GM21367 (cell line): ENCODE measurements around the gene ARMC12.
A peak's percentile ranks its signal among the peaks of the same experiment; 100 is the strongest.

Experiments
- ATAC-seq: cut with Tn5 transposase; IDR thresholded peaks from one replicate; pipeline ENCODE4 v1.9.1; 2021; ENCODE audit not compliant: unreplicated experiment

Gene ARMC12

DNA sequence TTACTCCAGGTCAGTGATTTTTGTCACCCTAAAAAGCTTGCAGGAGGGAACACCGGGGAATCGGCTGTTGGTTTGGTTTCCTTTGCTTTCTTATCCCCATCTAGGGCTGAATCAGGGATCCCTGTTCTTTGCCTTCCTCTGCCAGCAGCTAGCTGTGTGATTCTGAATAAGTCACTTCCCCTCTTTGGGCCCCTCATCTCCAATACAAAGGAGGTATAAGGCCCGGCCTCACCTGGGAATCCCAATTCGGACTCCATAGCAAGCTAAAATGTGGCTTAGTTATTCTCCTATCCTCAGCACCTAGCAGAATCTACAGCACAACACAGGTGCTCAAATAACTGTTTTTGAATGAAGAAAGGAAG is 18.5 kb upstream of the ARMC12 start:
- ATAC-seq = no peak

DNA sequence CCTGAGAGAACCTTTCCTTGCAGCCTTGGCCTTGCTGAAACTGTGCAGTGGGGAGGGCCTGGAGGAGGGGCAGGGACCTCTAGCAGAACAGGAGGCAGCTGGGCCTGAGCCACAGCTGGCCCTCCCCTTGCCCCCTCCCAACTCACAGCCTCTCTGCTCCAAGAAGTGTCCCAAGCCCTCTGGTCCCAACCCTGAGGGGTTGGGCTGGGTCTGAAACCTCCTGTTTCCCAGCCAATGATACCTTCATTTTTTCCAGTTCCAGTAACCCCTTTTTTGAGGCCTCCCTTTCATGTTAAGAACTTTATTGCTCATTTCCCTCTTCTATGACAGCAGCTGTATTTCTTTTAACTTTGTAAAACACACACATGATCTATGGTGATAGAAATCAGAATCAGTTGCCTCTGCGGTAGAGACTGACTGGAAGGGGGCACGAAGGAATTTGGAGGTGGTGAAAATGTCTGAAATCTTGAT is 17.9 kb upstream of the ARMC12 start:
- no peak for ATAC-seq

DNA sequence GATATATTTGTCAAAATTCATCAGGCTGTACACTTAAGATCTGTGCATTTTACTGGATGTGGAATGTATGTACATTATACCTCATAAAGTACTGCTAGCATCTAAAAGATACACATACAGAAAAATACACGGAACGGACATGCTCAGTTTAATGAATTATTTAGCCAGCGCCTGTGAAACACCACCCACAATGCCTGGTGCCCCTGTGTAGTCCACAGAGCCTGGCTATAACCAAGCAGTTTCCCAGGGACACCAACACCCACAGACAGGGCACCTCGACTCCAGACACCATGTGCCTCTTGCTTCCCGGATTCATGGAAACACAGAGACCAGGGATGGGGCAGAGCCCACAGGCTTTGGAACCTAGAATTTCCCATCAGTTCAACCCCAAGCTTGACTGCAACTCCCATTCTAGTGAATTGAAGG is 17.4 kb upstream of the ARMC12 start:
- no peak for ATAC-seq

DNA sequence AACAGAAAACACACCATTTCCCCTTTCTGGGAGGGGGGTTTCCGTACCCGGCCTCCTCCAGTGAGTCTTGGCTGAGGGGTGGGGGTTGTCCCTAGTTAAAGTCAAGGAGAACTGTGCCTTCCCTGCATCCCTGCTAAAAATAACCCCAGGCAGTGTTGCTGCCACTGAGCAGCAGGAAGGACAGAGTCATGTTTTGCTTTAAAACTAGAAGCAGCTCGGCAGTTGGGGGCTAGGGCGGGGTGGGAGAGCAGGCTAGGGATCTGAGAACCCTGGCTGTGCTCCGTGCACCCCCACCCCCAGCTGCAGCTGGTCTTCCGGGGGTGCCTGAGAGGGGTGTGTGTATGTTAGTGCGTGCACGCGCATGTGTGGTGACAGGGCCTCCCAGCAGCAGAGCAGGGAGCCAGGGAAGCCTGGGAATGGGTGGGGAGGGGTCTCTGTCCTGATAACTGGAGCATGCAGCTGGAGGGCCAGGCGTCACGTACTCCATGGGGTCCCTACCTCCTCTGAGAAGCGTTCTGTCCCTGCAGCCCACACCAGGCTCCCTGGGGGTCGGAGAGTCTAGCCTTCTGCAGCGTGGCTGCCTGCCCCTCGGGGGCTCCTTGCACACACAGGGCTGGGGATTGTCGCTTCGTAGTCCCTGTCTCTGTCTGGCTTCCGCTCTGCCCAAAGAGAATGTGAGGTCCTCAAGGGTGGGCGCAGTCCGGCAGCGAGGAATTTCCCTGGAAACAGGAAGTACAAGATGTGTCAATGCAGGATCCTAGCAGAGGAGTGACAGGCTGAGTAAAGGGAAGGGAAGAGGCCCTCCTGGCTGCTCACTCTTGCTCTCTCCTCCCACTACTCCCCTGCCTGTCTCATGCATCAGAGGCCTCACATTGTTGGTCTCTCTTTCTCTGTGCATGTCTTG is 16.8 kb upstream of the ARMC12 start:
- no peak for ATAC-seq

DNA sequence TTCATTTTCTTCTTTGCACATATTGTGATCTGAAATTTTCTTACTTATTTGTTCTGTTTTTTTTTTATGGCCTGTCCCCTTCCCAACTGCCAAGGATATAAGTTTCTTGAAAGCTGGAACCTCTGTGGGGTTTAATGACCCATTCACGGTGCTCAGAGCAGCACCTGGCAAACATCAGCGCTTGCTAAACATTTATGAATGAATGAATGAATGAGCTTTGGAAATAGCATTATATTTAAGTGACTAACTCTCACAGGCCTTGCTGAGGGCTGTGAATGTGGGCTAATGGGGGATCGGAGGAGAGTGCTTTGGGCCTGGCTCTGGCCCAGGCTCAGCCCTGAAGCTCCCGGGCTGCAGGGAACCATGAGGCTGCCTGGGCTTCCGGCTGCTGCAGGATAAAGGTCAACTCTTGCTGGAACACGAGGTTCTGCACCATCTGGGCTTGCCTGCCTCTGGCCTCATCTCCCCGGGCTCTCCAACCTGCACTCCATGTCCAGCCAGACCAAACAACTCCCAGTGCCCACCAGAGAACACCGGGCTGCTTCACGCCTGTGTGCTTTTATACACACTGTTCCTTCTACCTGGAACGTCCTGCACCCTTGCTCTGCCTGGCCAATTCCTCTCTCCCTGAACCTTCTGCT is 14.6 kb upstream of the ARMC12 start:
- ATAC-seq = no peak

DNA sequence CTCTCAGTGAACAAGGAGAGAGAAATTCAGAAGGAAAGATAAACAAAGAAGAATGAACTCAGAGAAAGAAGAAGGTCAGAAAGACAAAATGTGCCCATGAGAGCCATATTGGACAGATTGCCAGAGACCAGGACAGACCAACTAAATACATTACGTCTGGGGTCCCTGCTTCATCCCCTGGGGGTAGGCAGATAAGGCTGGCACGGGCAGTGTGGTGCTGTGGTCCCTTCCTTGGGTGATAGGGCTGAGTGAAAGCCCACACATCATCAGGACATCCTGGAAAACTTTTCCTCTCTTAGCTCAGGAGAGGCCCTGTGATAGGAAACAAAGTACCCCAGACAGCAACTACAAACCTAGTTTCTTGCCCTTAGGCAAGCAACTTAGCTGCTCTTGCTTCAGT is 13.2 kb upstream of the ARMC12 start:
- no peak for ATAC-seq

DNA sequence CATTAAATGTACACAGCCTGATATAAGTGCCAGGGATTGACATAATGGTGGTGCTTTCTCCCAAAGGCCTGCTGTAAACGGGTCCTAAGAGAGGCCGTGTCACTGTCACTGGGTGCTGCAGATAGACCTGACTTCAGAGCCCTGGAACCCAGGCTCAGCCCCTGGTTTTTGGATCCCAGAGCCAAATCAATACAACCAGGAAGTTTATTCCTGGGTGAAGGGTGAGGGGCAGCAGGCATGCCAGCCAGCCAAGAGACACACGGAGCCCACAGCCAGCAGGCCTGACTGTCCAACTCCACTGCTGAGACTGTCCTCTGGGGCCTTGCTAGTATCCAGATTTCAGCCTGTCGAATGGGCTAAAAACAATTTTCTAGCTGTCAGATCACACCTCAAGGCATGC is 12.8 kb upstream of the ARMC12 start:
- no peak for ATAC-seq

DNA sequence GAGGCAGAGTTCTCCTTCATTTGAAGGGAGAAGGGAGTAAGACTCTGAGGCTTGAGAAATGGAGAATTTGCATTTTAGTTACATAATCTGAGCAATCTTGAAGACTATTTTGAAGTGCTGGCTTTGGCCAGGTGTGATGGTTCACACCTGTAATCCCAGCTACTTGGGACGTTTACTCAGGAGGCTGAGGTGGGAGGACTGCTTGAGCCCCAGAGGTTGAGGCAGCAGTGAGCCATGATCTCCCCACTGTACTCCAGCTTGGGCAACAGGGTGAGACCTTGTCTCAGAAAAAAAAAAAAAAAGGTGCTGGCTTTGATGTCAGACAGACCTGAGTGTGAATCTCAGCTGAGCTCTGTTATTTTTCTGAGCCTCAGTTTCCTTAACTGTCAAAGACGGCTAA is 12.4 kb upstream of the ARMC12 start:
- no peak for ATAC-seq

DNA sequence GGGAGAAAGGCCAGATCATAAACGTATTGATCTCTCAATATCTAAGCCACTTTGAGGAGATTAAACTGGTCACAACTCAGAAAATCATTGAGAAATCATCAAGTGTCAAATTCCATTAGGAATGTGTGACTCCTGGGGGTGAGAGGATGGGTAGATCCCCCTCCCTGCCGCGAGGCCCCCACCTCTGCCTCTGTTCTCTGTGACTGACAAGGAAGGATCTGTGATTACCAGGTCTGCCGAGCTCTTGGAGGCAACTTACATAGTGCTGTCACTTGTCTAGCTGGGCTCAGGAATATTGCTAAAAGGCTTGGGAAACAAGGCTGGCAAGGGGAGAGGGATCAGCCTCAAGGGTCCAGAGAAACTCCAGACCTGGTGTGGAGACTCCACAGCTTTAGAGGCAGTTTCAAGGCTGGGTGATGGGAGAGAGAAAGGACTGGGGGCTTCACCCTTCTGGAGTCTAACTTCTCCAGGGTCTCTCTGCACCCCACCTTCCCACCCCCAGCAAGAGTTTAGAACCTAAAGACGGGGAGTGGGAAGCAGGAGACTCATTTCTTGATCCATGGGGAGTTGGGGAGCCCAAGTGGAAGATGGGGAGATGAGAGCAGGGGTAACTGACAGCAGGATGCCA is 11.6 kb upstream of the ARMC12 start:
- no peak for ATAC-seq

DNA sequence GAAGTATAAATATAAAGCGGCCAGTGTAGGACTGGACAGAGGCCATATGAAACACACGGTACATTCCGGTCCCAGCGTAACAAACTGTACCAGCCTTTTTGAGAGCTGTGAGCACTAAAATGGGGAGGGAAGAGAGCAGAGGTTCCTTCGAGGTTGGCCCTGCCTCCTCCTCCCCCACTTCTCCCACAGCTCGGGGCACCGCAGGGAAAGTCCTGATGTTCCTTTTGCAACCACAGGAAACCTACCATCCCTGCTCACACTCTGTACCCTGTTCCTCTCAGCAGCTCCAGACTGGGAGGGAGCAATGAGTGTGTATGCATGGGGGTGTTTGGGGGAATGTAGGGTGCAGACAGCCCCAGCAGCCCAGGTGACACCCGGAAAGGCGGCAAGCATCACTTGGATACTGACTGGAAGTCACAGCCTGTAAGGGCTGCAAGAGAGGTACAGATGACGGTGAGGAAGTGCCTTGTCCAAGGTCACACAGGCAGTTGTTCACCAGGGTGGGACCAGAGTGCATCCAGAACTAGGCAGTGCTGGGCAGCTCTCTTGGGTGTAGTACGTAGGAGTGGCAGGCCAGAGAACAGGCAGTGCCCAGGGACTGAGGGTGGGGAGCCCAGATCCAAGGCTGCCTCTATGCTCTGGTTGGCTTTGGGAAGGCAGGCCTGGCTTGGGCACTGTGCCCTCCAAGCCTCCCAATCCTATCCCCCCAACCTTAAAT is 11.0 kb upstream of the ARMC12 start:
- no peak for ATAC-seq

DNA sequence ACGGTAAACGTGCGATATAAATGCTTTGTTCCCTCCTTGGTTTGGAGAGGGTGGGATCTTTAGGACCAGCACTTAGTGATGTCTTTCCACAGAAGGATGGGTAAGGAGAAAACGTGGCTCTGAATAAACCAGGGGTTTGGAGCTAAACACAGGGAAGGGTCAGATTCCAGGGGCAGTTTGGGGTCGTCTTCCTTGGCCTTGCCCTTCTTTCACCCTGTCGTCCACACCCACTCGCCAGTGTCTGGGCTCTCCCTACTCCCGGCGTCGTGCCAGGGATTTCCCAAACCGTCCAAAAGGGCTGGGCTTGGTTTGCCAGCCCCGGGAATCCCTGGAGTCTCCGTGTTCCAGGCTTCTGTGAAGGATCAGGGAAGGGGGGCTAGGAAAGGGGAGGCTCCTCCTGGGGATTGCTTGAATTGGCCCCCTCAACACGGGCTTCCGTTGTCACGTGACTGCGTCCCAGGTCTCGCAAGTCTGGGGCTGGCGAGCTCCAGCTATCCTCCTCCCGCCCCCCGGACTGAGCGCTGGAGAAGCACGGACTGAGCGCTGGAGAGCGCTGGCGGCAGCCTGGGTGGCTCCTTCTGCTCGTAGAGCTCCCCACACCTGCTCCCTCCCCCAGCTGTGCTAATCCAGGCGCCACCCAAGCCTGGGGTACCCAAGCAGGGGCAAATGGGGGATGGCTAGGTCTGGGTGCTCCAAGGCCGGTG is 9.4 kb upstream of the ARMC12 start:
- ATAC-seq = no peak

DNA sequence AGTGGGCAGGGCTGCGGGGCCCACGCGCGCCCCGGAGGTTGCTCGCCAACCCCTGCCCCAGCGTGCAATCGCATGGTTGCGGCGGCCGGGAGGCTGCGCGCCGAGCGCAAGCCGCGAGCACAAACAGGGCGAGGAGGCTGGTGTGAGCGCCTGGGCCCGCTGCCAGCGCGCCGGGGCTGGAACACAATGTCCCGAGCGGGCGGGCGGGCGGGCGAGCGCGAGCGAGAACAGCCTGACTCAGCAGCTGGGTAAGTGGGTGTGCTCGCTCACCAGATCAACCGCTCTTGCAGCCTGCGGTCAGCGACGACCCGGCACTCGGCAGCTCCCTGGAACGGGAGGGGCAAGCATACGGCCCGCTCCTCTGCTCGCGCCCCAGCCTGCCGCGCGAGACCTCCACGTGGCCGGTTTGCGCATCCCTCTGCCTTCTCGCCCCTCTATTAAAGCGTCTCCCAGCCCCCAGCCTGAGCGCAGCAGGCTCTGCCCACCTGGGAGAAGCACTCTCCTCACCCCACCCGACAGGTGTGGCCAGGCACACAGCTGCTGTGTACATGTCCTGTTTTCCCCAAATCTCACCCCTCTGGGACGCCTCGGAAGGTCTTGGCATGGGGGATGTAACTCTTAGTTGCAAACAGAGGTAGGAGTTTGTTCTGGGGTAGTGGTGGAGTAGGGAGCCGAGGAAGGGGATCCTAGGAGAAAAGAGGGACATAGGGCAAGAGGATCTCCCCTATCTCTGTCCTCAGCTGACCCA is 8.7 kb upstream of the ARMC12 start:
- ATAC-seq = peak; percentile 40

DNA sequence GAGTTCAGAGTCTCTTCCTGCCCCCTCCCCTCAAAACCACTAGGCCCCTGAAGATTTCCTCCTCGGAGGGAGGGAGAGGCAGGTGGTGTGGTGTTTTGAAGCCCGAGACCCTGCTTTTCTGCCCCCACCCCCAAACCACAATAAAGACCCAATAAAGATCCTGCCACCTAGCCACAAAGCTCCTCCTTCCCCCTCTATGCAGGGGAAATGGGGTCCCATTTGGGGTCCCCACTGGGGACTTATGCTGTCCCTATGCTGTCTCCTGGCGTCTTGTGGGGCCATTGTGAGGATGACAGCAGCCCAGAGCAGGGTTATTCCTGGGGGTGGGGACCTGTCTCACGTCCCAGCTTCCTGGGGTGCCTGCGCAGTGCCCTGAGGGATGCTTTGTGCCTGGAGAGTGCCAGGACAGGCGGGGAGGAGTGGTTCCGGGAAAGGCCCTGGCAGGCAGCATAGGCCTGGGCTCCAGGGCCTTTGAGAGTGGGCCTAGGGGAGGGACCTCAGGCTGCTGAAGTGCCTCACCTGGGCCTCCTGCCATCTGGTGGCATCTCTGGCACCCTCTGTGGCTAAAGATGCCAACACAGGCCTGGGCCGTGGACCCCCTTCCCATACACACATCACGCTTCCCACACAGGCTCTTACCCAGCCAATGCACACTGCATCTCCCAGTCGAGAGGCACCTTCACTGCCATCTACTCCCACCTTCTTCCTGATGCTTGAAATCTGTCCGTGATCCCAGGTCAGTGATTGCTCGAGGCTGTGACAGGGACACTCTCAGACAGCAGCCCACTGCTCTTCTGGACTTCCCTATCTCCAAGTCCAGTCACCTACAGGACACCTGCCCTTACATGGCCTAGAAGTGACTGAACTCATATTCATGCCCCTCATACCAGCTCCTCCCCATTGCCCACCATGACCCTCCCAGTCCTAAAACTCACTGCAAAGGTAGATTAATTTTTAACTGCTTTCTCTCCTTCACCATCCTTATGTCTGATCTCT is 7.9 kb upstream of the ARMC12 start:
- ATAC-seq = no peak

DNA sequence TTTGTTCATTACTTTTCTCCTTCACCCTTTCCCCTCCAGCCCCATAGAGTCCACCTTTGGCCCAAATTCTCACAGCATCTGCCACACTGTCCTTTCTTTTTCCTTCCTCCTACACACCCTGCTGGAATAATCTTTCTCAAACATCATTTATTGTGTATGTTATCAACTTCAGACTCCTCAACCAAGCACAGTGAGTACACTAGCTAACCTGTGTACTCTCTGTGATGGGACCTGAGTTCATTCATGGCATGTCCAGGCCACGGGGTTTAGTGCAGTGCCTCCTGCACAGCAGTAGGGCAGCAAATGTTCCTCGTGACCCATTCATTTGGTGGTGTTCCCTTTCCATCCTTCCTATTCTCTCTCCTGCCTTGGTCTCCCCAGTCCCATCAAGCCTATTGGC is 7.1 kb upstream of the ARMC12 start:
- no peak for ATAC-seq

DNA sequence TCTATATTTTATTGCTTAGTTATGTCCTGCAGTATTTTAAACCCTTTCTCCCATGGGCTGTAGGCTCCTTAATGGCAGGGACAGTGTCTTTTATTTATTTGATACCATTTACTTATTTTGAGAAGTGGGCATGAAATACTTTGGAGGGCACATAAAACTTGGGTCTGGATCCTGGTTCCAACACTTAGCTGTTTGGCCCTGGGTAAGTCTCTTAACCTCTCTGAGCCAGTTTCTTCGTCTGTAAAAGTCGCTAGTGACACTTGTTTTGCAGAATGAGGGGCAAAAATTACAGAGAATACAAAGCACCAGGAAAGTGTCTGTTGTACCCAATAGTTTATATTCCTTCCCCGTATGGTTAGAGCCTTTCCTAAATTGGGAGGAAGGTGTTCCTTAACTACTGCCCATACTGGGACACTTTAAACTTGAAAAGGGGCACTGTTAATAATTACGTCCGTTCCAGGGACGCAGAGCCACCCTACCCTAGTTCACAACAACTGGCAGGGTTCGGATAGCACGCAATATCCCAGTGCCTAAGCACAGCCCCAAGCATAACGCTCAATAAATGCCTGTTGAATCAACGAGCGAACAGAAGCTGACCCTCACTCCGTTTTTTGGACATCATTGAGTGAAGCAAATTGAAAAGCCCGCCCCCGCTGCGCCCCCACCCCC is 6.0 kb upstream of the ARMC12 start:
- no peak for ATAC-seq

DNA sequence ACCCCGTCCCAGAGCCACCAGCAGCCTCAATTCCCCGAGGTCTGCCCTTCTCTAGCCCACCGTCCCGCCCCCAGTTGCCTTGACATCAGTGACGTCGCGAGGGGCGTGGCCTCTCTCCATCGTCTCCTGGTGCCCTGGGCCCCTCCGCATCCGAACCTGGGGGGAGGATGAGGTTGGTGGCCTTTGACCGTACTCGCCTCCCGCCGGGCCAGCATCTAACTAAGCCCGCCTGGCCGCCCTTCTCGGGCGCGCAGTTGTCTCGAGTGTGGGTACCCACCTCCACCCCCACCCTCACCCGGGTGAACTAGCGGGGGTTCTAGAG is 5.5 kb upstream of the ARMC12 start:
- ATAC-seq = peak; percentile 24

DNA sequence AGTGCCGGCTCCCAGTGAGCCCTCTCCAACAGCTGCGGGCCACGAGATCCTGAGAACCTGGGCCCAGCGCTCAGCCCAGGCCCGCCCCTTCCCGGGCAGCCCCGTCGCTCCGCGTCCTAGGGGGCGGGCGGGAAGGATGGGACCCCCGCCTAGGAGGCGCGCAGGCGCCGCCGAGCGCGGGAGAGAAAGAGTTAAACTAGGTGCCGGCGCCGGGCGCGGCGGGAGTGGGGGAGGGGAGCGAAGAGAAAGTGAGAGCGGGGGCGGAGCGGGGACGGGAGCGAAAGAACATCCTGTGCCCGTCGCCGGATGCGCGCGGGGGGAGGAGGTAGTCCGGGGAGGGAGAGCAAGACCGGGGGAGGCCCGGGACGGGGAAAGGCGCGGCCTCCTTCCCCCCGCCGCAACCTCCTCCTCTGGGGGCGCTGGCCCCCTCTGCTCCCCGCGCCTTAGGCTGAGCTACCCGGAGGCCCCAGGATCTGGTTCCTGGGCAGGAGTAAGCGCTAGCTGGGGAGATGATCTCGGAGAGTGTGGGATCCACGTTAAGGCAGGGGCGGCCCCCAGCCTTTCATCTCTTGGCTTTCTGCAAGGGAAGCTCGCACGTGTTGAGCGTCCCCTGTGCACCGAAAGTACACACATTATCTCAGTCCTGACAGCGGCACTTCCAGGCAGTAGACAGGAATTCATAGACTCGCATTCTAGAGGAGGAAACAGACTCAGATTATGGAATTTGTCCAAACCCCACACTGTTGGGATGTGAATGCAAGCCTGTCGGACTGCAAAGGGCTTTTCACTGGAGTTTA is 4.9 kb upstream of the ARMC12 start:
- peak; percentile 40 for ATAC-seq

DNA sequence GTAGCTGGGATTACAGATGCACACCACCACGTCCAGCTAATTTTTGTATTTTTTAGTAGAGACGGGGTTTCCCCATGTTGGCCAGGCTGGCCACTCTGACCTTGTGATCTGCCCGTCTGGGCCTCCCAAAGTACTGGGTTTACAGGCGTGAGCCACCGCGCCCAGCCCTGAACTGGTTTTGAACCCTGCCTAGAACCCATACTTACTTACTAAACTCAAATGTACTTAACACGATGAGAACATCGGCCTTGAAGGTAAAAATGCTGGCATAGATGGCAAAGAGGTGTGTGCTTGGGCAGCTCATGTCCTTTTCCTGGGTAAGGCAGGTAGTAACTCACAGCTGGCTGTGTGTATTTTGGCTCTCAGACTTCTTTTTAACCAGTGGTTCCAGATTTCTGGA is 3.2 kb upstream of the ARMC12 start:
- no peak for ATAC-seq
